Endothelial cell of hepatic sinusoid (primary cell): ENCODE measurements around the gene EXOC6B.

Source experiments
- in situ Hi-C: cut with HindIII; loops from 2 replicates; pipeline ENCODE4 v1.10.0; 2017; ENCODE audit warnings: low sequenced_read_pairs

Gene EXOC6B

DNA sequence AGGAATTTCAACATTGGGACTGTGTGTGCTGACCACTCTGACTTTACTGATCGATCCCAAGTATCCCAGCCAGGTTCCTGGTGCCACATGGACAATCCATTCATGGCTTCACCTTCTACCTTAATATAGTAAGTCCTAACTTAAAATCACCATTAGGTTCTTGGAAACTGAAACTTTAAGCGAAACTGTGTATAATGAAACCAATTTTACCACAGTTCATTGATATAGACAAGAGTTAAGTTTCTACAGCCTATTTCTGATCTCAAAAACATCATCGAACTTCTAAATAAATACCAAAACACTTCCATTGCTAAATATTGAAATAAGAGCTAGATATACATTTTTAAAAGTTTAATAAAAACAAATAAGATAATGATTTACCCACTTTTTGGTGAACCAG is 4.4 kb upstream of the EXOC6B start:
- in situ Hi-C loops, result no loop called here

DNA sequence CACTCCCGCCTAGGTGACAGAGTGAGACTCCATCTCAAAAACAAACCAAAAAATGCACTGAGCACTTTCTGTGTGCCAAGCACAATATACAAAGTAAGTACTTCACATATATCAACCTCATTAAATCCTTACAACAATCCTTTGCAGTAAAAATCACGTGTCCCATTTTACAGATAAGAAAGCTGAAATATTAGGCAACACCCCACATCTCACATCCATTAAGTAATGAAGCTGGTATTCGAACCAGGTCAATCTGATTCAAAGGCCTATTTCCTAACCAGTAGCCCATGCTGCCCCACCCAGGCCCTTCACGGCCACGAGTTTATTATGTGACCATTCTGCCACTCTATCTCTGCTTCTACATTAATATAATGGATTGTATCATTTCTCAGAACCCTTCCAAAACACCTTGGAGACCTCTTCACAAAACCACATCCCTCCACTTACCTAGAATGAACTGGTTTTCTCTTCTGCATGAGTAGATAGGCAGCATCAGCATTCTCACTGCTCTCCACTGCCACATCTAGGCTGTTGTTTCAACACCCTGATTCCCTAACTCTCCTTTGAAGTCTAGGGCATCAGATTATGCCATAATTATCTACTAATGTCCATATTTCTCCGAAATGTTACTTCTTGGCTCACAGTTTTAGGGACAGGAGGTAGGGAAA is 3.1 kb upstream of the EXOC6B start:
- in situ Hi-C loops, result no loop called here

DNA sequence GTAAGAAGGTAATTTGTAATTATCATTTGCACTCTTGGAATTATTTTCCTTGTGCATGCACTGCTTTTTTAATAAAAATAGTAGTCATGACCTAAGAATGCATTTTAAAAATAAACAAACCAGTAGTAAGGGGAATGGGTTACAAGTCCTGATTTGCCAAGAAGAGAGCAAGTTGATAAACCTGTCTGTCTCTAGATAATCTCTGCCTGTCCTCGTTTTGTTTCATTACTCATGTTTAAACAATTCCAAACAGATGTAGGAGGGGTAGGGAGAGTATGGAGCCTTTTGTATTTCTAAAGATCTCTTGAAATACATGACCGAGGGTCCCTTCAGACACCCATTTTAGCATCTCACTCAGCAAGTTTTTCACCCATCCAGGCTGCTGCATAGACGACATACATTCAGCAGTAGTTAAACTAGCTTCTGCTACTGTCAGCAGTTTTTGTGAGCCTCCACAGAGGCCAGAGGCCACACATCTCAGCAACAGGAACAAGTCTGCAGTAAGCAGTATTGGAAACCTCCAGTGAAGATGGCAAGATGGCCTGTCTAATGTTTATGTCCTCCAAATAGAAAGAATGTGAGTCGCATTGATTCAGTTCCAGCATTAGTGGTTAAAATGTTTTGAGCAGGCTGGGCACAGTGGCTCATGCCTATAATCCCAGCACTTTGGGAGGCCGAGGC is 2.3 kb upstream of the EXOC6B start:
- in situ Hi-C loops, result no loop called here

DNA sequence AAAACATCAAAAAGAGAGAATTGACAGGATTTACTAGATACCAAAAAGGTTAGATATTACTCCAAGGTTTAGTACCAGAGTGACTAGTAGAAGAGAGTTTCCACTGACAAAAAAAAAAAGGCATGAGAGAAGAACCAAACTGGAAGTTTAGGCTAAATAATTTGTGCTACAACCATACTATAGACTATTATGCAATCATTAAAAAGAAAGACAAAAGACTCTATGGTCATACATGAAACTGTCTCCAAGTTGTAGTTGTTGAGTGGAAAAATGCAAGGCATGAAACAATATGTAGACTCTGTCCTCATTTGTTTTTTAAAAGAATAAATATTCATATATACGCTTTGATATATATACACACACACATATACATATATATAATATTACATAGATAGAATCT is 1.7 kb upstream of the EXOC6B start:
- in situ Hi-C loops, result no loop called here

DNA sequence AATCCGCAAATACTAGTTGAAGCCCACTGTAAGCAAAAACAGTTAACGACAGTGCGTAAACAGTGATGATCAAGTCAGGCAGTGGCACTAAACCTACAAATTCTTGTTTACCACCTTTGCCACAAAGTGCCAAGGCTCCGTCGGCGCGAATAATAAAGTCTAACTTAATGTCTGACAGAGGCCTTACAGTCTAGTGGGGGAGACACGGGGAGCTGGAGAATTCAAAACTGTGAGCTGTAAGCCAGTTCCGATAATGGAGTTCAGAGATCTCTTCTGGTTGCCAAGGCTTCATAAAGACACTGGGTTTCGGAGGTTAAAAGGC is 284 bp upstream of the EXOC6B start:
- in situ Hi-C loops, result no loop called here

DNA sequence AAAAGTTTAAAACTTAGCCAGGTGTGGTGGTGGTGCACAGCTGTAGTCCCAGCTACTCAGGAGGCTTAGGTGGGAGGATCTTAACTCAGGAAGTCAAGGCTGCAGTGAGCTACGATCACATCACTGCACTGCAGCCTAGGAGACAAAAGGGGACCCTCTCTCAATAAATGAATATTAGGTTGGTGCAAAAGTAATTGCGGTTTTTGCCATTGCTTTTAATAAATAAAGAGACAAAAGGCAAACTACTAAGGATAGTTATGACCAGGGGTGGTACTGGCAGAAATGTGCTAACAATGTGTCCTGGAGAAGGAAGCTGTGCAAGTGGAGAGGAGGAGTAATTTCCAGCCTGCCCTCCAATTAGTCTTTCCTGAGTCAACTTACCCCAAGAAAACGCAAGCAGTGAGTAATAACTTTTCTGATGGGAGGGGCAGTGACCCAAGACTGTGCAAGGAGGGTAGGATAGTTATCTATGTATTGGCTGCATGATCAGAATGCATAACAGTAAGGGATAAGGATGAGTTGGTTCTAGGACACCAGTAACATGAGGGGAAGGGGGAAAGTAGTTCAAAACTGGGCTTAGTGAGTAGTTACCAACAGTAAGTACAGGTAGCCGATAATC is 1.5 kb downstream of the EXOC6B start:
- in situ Hi-C loops, result no loop called here

DNA sequence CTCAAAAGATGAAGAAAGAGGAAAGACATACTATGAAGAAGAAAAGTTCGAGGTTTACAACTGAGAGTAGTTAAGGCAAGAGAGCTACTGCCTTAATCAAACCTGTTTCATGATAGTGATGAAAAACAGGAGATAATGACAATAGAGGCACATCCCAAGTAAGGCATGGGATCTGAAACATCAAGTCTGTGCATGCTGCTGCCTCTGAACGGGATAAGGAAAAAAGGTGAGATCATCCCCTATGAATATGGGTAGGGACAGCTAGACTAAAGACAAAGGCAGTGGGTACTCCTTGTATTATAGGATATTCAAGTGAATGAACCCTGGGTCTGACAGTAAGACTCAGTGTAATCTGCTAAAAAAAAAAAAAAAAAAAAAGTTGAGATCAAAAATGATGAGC is 3.0 kb downstream of the EXOC6B start:
- in situ Hi-C loops, result no loop called here

DNA sequence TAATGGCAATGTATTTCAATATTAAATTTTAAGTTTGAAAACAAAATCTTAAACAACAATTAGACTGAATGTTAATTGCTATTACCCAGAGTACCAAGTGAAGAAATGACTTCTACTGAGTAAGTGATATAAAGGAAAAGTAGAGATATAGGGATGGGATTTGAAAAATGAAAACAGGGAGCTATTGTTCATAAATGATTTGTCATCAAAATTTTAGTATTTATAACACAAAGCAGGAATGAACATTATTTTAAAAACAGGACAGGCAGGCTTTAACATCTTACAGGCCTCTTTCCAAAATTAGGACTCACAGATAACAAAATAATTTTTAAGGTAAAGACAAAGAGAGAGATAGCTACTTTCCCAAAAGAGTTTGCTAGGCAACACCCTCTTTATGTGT is 3.9 kb downstream of the EXOC6B start:
- in situ Hi-C loops, result no loop called here

DNA sequence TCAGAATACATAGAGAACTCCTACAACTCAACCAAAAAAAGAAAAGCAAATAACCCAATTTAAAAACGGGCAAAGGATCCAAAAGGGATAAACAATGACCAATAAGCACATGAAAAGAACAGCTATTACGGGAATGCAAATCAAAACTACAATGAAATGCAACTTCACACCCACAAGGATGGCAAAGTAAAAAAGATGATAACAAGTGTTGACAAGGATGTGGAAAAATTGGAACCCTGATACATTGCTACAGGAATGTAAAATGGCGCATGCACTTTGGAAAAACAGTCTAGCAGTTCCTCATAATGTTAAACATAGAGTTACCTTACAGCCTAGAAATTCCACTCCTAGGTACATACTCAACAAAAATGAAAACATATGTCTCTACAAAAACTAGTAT is 4.7 kb downstream of the EXOC6B start:
- in situ Hi-C loops, result no loop called here

DNA sequence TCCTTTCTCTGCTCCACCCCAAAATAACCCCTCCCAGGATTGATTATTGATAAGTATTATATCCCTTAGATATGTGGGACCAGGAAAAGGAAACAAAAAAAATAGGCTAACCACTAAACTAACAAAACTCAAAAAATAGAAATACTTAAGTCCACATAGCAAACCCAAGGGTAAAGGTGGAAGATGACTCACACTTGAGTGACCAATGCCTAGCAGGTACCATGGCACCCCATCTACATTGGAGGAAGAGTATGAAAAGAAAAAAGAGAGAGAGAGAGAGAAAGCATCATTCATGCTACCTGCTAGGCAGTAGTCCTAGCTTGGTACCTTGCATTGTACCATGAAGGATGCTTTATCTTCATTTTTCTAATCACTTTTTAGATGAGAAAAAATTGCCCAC is 6.3 kb downstream of the EXOC6B start:
- in situ Hi-C loops, result no loop called here

DNA sequence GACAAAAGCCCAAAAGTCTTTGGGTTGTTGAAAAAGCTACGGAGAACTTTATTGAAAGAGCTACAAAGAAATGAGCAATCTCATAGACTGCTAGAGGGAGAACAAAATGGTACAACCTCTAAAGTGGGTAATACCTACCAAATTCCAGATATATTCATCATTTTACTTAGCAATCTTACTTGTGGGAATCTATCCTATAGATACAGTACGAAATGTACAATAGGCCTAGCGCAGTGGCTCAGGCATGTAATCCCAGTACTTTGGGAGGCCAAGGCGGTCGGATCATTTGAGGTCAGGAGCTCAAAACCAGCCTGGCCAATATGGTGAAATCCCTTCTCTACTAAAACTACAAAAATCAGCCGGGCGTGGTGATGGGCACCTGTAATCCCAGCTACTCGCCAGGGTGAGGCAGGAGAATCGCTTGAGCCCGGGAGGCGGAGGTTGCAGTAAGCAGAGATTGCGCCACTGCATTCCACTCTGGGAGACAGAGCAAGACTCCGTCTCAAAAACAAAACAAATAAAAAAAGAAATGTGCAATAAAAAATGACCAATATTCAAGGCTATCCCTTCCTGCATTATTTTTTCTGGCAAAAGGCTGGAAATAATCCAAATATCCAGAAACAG is 10.1 kb downstream of the EXOC6B start:
- in situ Hi-C loops, result no loop called here

DNA sequence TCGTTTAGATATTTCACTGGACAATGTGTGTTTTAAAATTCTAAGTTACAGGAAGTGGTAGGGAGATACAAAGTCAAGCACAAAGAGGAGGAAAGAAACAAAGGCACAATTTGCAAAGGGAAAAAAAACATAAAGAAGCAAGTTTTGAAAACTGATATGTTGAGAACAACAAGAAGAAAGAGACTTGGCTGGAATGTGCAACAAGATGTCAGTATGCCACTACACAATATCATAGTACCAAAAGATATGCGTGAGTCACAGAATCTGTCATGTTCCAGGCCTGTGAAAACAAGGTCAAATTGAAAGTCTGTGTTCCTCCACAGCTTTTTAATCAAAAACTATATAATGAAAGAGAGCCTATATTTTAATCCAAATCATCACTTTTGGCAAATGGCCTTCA is 12.0 kb downstream of the EXOC6B start:
- in situ Hi-C loops, result no loop called here

DNA sequence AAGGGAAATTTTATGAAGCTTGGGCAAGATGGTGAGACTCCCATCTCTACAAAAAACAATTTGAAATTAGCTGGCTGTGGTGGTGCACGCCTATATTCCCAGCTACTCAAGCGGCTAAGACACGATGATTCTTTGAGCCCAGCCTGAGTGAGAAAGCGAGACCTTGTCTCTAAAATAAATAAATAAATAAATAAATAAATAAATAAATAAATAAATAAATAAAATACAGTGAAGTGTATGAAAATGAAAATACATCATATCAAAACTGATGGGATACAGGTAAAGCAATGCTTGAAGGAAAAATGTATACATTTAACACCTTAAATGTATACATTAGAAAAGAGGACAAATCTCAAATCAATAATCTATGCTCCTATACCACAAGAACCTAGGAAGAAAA is 15.7 kb downstream of the EXOC6B start:
- in situ Hi-C loops, result no loop called here

DNA sequence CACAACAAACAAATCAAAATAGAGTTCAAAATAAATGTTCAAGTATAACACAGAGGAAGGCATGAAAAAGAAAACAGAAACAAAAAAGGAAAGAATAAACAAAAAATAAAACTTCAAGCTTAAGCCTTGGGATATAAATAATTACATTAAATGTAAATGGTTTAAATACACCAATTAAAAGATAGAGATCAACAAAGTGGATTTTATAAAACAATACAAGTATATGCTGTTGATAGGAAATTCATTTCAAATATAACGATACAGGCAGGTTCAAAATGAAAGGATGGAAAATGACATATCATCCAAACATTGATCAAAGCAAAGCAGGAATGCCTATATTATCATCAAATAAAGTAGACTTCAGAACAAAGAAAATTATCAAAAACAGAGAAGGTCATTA is 16.7 kb downstream of the EXOC6B start:
- in situ Hi-C loops, result no loop called here

DNA sequence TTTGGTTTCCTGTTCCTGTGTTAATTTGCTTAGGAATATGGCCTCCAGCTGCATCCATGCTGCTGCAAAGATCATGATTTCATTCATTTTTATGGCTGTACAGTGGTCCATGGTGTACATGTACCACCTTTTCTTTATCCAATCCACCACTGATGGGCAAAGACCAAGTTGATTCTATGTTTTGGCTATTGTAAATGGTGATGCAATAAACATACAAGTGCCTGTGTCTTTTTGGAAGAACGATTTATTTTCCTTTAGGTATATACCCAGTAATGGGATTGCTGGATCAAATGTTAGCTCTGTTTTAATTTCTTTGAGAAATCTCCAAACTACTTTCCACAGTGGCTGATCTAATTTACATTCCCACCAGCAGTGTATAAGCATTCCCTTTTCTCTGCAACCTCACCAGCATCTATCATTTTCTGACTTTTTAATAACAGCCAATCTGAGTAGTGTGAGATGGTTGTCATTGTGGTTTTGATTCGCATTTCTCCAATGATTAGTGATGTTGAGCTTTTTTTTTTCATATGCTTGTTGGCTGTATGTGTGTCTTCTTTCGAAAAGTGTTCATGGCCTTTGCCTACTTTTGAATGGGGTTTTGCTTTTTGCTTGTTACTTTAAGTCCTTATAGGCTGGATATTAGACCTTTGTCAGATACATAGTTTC is 19.4 kb downstream of the EXOC6B start:
- in situ Hi-C loops, result no loop called here

DNA sequence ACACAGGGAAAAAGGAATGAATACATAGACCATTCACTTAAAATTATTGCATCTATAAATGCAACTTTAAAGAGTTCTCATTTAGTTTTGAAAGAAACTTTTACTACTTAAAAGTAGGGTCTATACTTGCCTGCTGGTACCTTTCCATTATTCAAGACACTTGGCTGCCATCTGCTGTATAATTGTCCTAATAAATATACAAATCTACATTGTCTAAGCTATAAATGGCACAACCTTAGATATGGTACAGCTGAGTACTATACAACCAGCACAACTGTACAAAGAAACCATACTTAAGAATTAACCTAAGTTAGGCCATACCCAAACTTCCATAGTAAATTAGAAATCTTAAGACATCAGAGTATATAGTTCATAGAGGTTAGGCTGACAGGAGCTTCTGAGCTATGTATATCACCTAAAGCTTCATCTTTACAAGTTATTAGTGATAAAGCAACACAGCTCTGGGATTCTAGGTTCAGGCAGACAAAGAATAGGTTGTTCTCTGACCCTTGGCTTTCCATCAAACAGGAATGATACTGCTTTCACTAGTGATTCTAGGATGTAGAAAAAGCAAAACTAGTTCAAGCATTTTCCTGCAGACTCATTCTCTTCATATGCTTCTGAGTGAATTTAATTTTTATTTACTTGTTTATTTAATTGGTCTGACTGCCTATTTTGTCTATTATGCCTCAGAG is 22.1 kb downstream of the EXOC6B start:
- in situ Hi-C loops, result no loop called here

DNA sequence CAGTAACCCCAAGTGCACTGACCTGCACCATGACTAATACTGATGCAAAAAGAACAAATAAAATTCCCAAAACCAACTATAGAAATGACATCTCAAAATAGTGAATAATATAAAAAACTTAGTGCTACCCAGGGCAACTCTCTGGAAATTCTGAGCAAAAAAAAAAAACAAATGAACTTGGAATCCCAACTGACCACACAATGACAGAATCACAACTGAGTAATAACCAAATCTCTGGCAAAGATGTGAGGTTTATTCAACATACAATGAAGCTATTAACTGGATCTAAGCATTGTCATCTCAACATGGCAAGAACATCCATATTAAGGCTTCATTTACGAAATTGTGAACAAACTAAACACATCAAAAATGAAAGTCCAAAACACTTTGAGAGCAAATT is 22.7 kb downstream of the EXOC6B start:
- in situ Hi-C loops, result no loop called here

DNA sequence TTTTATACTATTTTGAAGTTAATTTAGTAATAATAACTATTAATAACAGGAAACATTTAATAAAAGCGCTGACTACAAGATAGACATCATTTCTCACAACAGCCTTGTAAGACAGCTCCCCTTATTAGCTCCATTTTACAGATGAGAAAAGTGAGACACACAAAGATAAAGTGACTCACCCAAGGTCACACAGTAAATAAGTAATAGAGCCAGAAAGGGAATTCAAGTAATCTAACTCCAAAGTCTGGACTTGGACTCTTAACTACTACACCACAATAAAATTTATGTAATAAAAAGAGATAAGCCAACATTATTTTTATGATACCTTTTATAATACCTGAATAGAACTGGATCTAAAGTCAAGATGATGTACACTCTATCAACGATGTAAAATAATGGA is 25.3 kb downstream of the EXOC6B start:
- in situ Hi-C loops, result no loop called here

DNA sequence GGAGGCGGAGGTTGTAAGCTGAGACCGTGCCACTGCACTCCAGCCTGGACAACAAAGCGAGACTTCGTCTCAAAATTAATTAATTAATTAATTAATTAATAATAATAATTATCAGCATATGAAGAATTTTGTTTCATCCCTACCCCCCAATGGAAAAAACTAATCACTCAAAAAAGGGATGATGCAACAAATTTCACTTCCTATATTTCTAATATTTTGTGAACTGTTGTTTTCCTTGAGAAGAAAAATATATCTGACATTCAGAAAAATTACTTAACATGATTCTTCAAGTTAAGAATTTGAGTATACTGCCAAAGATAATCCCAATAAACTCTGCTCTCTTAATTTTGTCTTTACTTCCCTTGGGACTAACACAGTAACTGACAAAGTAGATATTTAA is 28.1 kb downstream of the EXOC6B start:
- in situ Hi-C loops, result no loop called here

DNA sequence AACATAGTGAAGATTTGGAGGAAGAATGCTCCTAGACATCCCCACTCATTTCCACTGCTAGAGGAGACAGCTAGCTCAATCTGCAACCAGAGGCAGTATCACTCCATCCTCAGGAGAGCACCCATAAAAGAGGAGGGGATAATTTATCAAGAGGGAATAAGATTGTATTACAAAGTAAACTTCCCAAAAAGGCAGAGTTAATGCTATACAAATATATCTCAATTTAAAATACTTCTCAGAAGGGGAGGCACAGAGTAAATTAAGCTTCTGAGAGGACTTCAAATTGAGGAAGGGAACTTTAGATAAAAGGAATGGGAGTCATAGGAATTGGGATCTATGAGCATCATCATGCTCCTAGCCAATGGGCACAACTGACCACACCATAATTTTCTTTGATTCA is 29.1 kb downstream of the EXOC6B start:
- in situ Hi-C loops, result no loop called here

DNA sequence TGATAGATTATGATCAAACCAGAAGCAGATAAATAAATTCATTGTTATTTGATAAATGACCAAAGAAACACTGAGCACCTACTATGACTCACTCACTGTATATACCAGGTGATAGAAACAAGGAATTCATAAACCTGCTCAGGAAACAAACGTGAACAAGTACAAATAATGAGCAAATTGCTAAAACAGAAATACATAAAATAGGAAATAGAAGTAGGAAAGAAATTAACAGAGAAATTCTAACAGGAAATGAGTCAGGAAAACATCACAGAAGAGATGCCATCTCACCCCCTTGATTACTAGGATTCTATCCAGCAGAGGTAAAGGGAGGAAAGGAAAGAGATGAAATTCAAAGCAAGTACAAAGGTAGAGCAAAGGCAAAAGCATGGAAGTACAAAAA is 31.3 kb downstream of the EXOC6B start:
- in situ Hi-C loops, result no loop called here
